ENCODE results near the gene ANKRD26. TPM values are rescaled to one million over a fixed set of nuclear protein-coding genes. Genes with fewer than 3 reads are reported as not detected.
A peak's percentile ranks its signal among the peaks of the same experiment; 100 is the strongest.
"Not testable (repeated sequence)": the region's sequence is repeated elsewhere in the genome, so short reads cannot be mapped to it uniquely, and the experiment has no call there.

The ANKRD26 gene
- total RNA-seq, 2 experiments from 2014 or later: 11.9 to 13.0 TPM

DNA sequence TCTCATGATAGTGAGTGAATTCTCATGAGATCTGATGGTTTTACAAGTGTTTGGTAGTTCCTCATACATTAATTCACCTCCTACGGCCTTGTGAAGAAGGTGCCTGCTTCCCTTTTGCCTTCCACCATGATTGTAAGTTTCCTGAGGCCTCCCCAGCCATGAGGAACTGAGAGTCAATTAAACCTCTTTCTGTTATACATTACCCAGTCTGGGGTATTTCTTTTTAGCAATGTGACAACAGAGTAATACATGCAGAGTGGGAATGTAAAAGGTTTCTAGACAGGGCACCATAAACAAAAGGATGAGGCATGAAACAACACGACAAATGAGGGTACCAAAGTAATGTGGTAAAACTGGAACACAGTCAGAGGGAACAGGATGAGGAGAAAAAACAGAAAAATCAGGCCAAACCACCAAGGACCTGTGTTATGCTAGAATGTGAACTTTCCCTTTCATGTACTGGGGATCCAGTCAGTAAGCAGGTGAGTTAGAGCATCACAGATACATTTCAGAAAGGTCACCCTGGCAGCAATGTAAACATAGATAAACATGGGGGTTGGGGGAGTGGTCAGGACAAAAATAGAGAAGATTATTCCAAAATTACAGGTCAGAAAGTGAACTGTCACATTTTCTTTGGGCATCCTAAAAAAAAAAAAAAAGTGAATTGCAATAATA is 31.9 kb downstream of the ANKRD26 start:
- DNase-seq (no peak), ATAC-seq (ENCODE audit: low read depth) (no peak)
- Mint-ChIP-seq H3K27ac (no peak overlapping the region), H3K27me3 (no peaks in the 10 kb centered on the region), H3K4me3 (no peak overlapping the region), H3K4me1 (peaks cover 2% of the 10 kb centered on the region), H3K36me3 (peaks cover 36% of the 10 kb centered on the region), H3K9me3 (peaks cover 3% of the 10 kb centered on the region)
- POLR2A ChIA-PET: interaction anchor here (0.6 kb wide), 1 partner anchor 181 kb away, joined by 4 read pairs; no protein-coding TSS in a partner anchor

GRCh38 chr10:27065084-27065483 is 35.2 kb downstream of the ANKRD26 start:
- Mint-ChIP-seq H3K4me3 (no peak overlapping the region), H3K36me3 (peaks cover 34% of the 10 kb centered on the region), H3K27ac (no peak overlapping the region), H3K27me3 (no peaks in the 10 kb centered on the region), H3K4me1 (peaks cover 2% of the 10 kb centered on the region), H3K9me3 (peaks cover 3% of the 10 kb centered on the region)
- ATAC-seq (ENCODE audit: low read depth): no peak
- POLR2A ChIA-PET: no interaction called here
- DNase-seq: no peak

- H3K36me3 Mint-ChIP-seq: peaks cover 7% of the 10 kb centered on the region
- H3K9me3 Mint-ChIP-seq: no peaks in the 10 kb centered on the region
- ATAC-seq (ENCODE audit: low read depth) (no peak), DNase-seq (no peak)
- no peaks in the 10 kb centered on the region for H3K27me3 Mint-ChIP-seq
- no peak overlapping the region for H3K27ac Mint-ChIP-seq
- H3K4me3 Mint-ChIP-seq: no peak overlapping the region
- no peaks in the 10 kb centered on the region for H3K4me1 Mint-ChIP-seq
- POLR2A ChIA-PET: no interaction called here
Observed at GRCh38 chr10:27052656-27053055, 47.6 kb downstream of the ANKRD26 start.

- H3K36me3 Mint-ChIP-seq: peaks cover 20% of the 10 kb centered on the region
- H3K9me3 Mint-ChIP-seq; DNase-seq; H3K27ac Mint-ChIP-seq; POLR2A ChIA-PET; ATAC-seq (ENCODE audit: low read depth); H3K27me3 Mint-ChIP-seq; H3K4me3 Mint-ChIP-seq; H3K4me1 Mint-ChIP-seq: not testable (repeated sequence)
Observed at GRCh38 chr10:27045247-27045646, 55.0 kb downstream of the ANKRD26 start.

- POLR2A ChIA-PET: no interaction called here
- Mint-ChIP-seq H3K4me3 (no peak overlapping the region), H3K36me3 (peaks cover 28% of the 10 kb centered on the region), H3K9me3 (no peaks in the 10 kb centered on the region), H3K27ac (no peak overlapping the region), H3K4me1 (peaks cover 4% of the 10 kb centered on the region), H3K27me3 (no peaks in the 10 kb centered on the region)
- DNase-seq: no peak
- ATAC-seq (ENCODE audit: low read depth): no peak
Observed at GRCh38 chr10:27041196-27041595, 59.1 kb downstream of the ANKRD26 start.

GRCh38 chr10:27038168-27038567 is 62.1 kb downstream of the ANKRD26 start:
- ATAC-seq (ENCODE audit: low read depth): no peak
- H3K27me3 Mint-ChIP-seq: no peaks in the 10 kb centered on the region

GRCh38 chr10:27035163-27035562 is 65.1 kb downstream of the ANKRD26 start:
- DNase-seq (no peak), ATAC-seq (ENCODE audit: low read depth) (no peak)
- Mint-ChIP-seq H3K27me3 (no peaks in the 10 kb centered on the region), H3K4me1 (peaks cover 16% of the 10 kb centered on the region), H3K36me3 (peaks cover 27% of the 10 kb centered on the region), H3K27ac (no peak overlapping the region), H3K9me3 (no peaks in the 10 kb centered on the region), H3K4me3 (peak overlapping the region; percentile 37)
- POLR2A ChIA-PET: no interaction called here

More at GRCh38 chr10:27038168-27038567, 62.1 kb downstream of the ANKRD26 start:
- peaks cover 34% of the 10 kb centered on the region for H3K36me3 Mint-ChIP-seq
- no peaks in the 10 kb centered on the region for H3K9me3 Mint-ChIP-seq
- POLR2A ChIA-PET: no interaction called here
- no peak for DNase-seq
- no peak overlapping the region for H3K27ac Mint-ChIP-seq
- no peak overlapping the region for H3K4me3 Mint-ChIP-seq
- peaks cover 14% of the 10 kb centered on the region for H3K4me1 Mint-ChIP-seq

DNA sequence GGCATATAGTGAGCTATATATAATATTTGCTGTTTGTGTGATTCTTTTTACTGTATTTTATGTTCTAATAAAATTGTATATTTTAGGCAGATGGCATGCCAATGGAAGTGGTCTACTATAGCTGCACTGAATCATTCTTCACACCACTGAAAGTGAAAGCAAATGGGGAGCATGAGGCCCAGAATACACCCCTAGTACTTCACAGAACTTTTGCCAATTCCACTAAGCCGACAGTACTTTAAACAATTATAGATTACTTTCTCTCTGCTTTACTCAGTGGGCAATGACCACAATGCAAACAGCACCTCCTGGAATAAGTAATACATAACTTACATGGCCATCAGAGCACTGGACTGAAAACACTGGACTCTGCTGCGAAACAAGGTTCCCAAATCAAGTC is 70.2 kb downstream of the ANKRD26 start:
- H3K27me3 Mint-ChIP-seq: no peaks in the 10 kb centered on the region
- POLR2A ChIA-PET: interaction anchor here (0.9 to 1.0 kb wide), 2 partner anchors 14 to 70 kb away, joined by 3 to 4 read pairs; partner anchors contain the start of gene ANKRD26
- ATAC-seq (ENCODE audit: low read depth): peak; percentile 78
- H3K4me1 Mint-ChIP-seq: peaks cover 13% of the 10 kb centered on the region
- H3K9me3 Mint-ChIP-seq: no peaks in the 10 kb centered on the region
- peaks cover 21% of the 10 kb centered on the region for H3K36me3 Mint-ChIP-seq
- no peak for DNase-seq
- H3K27ac Mint-ChIP-seq: peak overlapping the region; percentile 55
- H3K4me3 Mint-ChIP-seq: peak overlapping the region; percentile 2

DNA sequence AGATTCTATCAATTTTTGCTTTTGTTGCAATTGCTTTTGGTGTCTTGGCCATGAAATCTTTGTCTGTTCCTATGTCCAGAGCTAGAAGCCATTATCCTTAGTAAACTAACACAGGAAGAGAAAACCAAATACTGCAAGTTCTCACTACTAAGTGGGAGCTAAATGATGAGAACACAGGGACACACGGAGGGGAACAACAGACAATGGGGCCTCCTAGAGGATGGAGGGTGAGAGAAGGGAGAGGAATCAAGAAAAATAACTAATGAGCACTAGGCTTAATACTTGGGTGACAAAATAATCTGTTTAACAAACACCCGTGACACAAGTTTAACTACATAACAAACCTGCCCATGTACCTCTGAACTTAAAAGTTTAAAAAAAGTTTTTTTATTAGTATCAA is 78.2 kb downstream of the ANKRD26 start:
- POLR2A ChIA-PET: no interaction called here
- Mint-ChIP-seq H3K27me3 (no peaks in the 10 kb centered on the region), H3K9me3 (no peaks in the 10 kb centered on the region), H3K36me3 (peaks cover 41% of the 10 kb centered on the region), H3K27ac (no peak overlapping the region), H3K4me3 (no peak overlapping the region), H3K4me1 (peaks cover 10% of the 10 kb centered on the region)
- ATAC-seq (ENCODE audit: low read depth) (no peak), DNase-seq (no peak)

- H3K9me3 Mint-ChIP-seq: no peaks in the 10 kb centered on the region
- H3K27ac Mint-ChIP-seq: no peak overlapping the region
- peaks cover 10% of the 10 kb centered on the region for H3K4me1 Mint-ChIP-seq
- DNase-seq: no peak
- no peak overlapping the region for H3K4me3 Mint-ChIP-seq
- H3K27me3 Mint-ChIP-seq: no peaks in the 10 kb centered on the region
- ATAC-seq (ENCODE audit: low read depth): no peak
- POLR2A ChIA-PET: no interaction called here
- H3K36me3 Mint-ChIP-seq: peaks cover 34% of the 10 kb centered on the region
Observed at GRCh38 chr10:27020243-27020642, 80.1 kb downstream of the ANKRD26 start.

GRCh38 chr10:27019827-27020226 is 80.5 kb downstream of the ANKRD26 start:
- no peak overlapping the region for H3K4me3 Mint-ChIP-seq
- H3K36me3 Mint-ChIP-seq: peaks cover 31% of the 10 kb centered on the region
- POLR2A ChIA-PET: no interaction called here
- H3K27me3 Mint-ChIP-seq: no peaks in the 10 kb centered on the region
- no peak overlapping the region for H3K27ac Mint-ChIP-seq
- DNase-seq: no peak
- H3K4me1 Mint-ChIP-seq: peaks cover 10% of the 10 kb centered on the region
- ATAC-seq (ENCODE audit: low read depth): no peak
- H3K9me3 Mint-ChIP-seq: no peaks in the 10 kb centered on the region

DNA sequence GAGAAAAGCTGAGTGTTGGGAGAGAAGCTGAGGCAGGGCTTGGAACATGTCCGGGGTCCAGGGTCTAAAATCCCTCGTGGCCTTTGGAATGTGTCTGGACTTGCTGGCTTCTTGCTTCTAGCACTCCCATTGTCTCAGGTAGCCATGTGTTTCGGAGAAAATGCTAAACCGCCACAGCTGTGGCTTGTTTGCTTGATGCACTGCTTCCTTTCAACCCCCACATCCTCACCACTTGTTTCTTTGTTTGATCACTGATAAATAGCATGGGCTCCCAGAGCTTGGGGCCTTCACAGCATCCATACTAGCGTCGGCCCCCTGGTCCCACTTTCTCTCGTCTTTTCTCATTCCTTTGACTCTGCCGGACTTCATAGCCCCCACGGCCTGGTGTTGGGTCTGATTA is 102.7 kb downstream of the ANKRD26 start:
- peaks cover 7% of the 10 kb centered on the region for H3K4me1 Mint-ChIP-seq
- DNase-seq (no peak), ATAC-seq (ENCODE audit: low read depth) (peak; percentile 36)
- H3K36me3 Mint-ChIP-seq: peaks cover 36% of the 10 kb centered on the region
- peak overlapping the region; percentile 19 for H3K27ac Mint-ChIP-seq
- H3K27me3 Mint-ChIP-seq: no peaks in the 10 kb centered on the region
- POLR2A ChIA-PET: no interaction called here
- no peak overlapping the region for H3K4me3 Mint-ChIP-seq
- H3K9me3 Mint-ChIP-seq: peaks cover 12% of the 10 kb centered on the region

DNA sequence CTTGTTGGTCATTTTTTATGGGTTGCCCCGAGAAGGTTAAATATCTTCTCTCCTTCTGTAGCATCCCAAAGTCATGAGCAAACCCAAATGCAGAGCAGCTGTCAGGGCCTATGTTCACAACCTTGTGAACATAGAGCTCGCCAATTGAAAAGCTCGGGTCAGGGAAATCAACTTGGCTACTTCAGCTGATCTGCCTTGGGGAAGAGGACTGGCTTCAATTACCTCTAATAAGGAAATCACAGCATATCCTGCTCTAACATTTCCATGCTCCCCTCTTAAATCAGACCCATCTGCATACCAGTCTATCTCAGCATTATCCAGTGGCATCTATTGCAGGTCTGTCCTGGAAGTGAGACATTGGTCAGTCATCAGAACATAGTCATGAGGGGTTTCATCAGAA is 105.6 kb downstream of the ANKRD26 start:
- Mint-ChIP-seq H3K4me1 (peaks cover 7% of the 10 kb centered on the region), H3K9me3 (peaks cover 5% of the 10 kb centered on the region), H3K36me3 (peaks cover 21% of the 10 kb centered on the region), H3K27ac (no peak overlapping the region), H3K27me3 (no peaks in the 10 kb centered on the region), H3K4me3 (no peak overlapping the region)
- no peak for ATAC-seq (ENCODE audit: low read depth)
- DNase-seq: no peak
- POLR2A ChIA-PET: no interaction called here

DNA sequence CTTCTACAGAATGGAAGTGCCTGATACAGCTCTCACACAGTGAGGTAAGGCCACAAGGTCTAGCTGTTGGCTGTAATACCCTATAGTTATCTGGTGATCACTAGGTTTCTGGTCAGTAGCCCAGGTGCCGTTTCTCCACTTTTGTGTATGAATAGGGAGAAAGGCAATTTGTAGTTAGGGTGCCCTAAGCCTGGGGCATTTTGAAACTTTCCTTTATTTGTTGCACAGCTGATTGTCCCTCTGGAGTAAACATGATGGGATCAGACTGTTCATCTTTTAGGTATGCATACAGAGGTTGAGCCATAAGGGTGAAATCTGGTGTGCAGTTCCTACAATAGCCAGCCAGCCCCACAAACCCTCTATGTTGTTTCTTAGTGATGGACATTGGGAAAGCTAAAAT is 112.4 kb downstream of the ANKRD26 start:
- Mint-ChIP-seq H3K4me1 (peaks cover 2% of the 10 kb centered on the region), H3K27me3 (no peaks in the 10 kb centered on the region), H3K4me3 (no peak overlapping the region), H3K36me3 (peaks cover 4% of the 10 kb centered on the region), H3K9me3 (peaks cover 1% of the 10 kb centered on the region), H3K27ac (no peak overlapping the region)
- no peak for ATAC-seq (ENCODE audit: low read depth)
- no peak for DNase-seq
- POLR2A ChIA-PET: no interaction called here
